ENCODE measurements around the gene ABCC11. TPM values are rescaled to one million over a fixed set of nuclear protein-coding genes. Genes with fewer than 3 reads are reported as not detected.

ABCC11 gene
- total RNA-seq, 1 donor from 2014 or later: not detected

DNA sequence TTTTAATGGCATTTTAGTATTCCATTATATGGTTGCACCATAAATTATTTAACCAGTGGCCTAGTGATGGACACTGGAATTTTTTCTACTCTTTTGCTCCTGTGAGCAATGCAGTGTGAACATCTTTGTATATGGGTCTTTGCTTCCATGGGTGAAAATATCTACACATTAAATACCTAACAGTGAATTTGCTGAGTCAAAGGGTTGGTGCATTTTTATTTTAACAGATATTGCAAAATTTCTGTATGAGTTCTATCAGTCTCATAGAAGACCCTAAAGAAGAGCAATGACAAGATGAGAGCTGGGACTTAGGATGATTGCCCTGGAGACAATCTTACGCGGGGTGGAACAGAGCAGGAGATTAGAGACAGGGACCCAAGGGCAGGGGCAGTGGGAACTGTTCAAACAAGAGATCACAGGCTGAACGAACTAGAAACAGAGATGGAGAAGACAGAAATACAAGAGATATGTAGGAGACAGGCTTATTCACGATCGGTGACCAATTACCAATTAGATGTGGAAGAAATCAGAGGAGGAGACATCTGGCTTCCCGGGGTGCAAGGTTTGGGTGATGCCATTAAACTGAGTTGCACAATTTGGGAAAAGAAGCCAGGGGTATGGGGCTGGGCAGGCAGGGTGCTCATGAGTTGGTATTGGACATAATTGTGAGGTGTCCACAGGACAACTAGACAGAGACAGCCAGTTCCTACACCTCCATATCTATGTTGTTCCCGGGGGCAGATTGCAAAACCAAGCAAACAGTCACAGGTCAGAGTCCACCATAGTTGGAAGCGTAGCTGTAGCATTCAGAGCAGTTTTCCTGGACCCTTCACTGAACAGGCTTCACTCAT is 43.1 kb downstream of the ABCC11 start:
- TF ChIP-seq, protein P1, sequence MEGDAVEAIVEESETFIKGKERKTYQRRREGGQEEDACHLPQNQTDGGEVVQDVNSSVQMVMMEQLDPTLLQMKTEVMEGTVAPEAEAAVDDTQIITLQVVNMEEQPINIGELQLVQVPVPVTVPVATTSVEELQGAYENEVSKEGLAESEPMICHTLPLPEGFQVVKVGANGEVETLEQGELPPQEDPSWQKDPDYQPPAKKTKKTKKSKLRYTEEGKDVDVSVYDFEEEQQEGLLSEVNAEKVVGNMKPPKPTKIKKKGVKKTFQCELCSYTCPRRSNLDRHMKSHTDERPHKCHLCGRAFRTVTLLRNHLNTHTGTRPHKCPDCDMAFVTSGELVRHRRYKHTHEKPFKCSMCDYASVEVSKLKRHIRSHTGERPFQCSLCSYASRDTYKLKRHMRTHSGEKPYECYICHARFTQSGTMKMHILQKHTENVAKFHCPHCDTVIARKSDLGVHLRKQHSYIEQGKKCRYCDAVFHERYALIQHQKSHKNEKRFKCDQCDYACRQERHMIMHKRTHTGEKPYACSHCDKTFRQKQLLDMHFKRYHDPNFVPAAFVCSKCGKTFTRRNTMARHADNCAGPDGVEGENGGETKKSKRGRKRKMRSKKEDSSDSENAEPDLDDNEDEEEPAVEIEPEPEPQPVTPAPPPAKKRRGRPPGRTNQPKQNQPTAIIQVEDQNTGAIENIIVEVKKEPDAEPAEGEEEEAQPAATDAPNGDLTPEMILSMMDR (IDR thresholded peaks at IDR 0.05): no peak
- TF ChIP-seq EZH2phosphoT487 (IDR thresholded peaks at IDR 0.05) (no peak), EZH2 (IDR thresholded peaks at IDR 0.05) (no peak)
- Histone ChIP-seq H3K9ac (no peak overlapping the region), H4K20me1 (ENCODE audit: low read depth) (no peaks in the 10 kb centered on the region), H3F3A (ENCODE audit: low read depth) (no peaks in the 10 kb centered on the region), H3K27ac (no peak overlapping the region), H3K79me2 (ENCODE audit: low read depth) (no peaks in the 10 kb centered on the region), H3K4me3 (no peak overlapping the region), H3K4me1 (no peaks in the 10 kb centered on the region), H3K36me3 (no peaks in the 10 kb centered on the region), H3K9me3 (ENCODE audit: low read depth) (no peaks in the 10 kb centered on the region), H3K27me3 (no peaks in the 10 kb centered on the region), H2AFZ (replicated peaks) (no peak overlapping the region), H3K4me2 (no peak overlapping the region)
- H3K36me3 Mint-ChIP-seq: no peaks in the 10 kb centered on the region
- no peak overlapping the region for H3K4me3 Mint-ChIP-seq
- DNase-seq (ENCODE audit: low spot score): no peak
- no peaks in the 10 kb centered on the region for H3K27me3 Mint-ChIP-seq (ENCODE audit: insufficient read depth, low read depth)
- H3K27ac Mint-ChIP-seq: no peak overlapping the region
- H3K9me3 Mint-ChIP-seq: no peaks in the 10 kb centered on the region
- no peaks in the 10 kb centered on the region for H3K4me1 Mint-ChIP-seq

DNA sequence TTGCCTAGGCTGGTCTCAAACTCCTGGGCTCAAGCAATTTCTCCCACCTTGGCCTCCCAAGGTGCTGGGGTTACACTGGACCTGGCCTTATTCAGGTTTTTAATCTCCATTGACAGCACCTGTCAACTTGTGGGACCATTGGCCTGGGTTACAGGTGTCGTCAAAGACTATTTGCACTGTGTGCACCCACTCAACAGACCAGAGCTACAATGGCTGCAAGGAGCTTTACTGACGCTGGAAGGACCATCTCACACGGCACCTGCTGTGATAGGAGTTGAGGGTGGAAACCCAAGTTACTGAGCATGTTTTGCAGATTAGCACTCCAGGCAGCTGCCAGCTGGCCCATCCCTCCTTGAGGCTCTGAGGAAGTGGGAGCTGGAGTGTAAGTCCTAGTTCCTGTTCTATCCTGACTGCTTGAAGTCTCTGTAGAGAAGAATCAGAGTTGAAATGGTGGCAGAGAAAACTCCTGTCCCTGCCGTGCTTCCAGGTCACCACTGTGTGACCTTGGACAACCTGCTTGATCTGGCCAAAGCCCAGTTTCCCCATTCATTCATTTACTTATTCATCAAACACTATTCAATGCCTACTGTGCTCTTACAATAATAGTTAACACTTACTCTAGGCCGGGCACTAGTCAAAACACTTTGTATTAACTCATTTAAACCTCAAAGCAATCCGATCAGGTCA is 45.7 kb downstream of the ABCC11 start:
- H3K9me3 Mint-ChIP-seq: no peaks in the 10 kb centered on the region
- H3K27me3 Mint-ChIP-seq (ENCODE audit: insufficient read depth, low read depth): peaks cover 2% of the 10 kb centered on the region
- H3K27ac Mint-ChIP-seq: no peak overlapping the region
- TF ChIP-seq EZH2phosphoT487 (IDR thresholded peaks at IDR 0.05): no peak
- TF ChIP-seq, protein P1 (IDR thresholded peaks at IDR 0.05): no peak
- no peak for TF ChIP-seq EZH2 (IDR thresholded peaks at IDR 0.05)
- no peak overlapping the region for H3K4me3 Mint-ChIP-seq
- H3K4me1 Mint-ChIP-seq: no peaks in the 10 kb centered on the region
- no peaks in the 10 kb centered on the region for H3F3A ChIP-seq (ENCODE audit: low read depth)
- no peaks in the 10 kb centered on the region for H4K20me1 ChIP-seq (ENCODE audit: low read depth)
- no peaks in the 10 kb centered on the region for H3K4me1 ChIP-seq
- H3K27me3 ChIP-seq: no peaks in the 10 kb centered on the region
- H3K4me3 ChIP-seq: no peak overlapping the region
- no peaks in the 10 kb centered on the region for H3K36me3 Mint-ChIP-seq
- DNase-seq (ENCODE audit: low spot score): no peak
- no peaks in the 10 kb centered on the region for H3K36me3 ChIP-seq
- no peak overlapping the region for H3K4me2 ChIP-seq
- H3K27ac ChIP-seq: no peak overlapping the region
- no peaks in the 10 kb centered on the region for H3K79me2 ChIP-seq (ENCODE audit: low read depth)
- no peaks in the 10 kb centered on the region for H3K9me3 ChIP-seq (ENCODE audit: low read depth)
- no peak overlapping the region for H2AFZ ChIP-seq (replicated peaks)
- no peak overlapping the region for H3K9ac ChIP-seq

DNA sequence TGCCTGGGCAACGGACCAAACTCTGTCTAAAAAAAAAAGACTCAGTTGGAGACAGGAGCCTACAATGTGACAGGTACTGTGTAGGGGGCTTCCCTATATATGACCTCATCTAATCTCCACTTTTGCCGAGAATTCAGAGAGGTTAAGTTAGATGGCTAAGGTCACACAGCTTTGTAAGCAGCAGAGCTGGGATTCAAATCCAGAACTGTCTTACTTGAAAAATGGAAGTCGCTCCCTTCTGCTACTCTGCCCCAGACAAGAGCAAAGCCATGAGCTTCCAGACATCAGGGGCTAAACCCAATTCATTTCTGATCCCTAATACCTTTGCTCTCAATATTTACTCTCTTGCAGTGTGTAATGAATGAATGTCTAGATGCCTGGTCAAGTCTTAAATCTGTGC is 50.0 kb downstream of the ABCC11 start:
- Histone ChIP-seq H3K27ac (no peak overlapping the region), H3K79me2 (ENCODE audit: low read depth) (no peaks in the 10 kb centered on the region), H3F3A (ENCODE audit: low read depth) (no peaks in the 10 kb centered on the region), H3K27me3 (no peaks in the 10 kb centered on the region), H2AFZ (replicated peaks) (no peak overlapping the region), H3K36me3 (no peaks in the 10 kb centered on the region), H3K9me3 (ENCODE audit: low read depth) (no peaks in the 10 kb centered on the region), H4K20me1 (ENCODE audit: low read depth) (no peaks in the 10 kb centered on the region), H3K4me3 (no peak overlapping the region), H3K9ac (no peak overlapping the region), H3K4me1 (no peaks in the 10 kb centered on the region), H3K4me2 (no peak overlapping the region)
- H3K36me3 Mint-ChIP-seq: no peaks in the 10 kb centered on the region
- no peaks in the 10 kb centered on the region for H3K9me3 Mint-ChIP-seq
- DNase-seq (ENCODE audit: low spot score): no peak
- TF ChIP-seq EZH2 (IDR thresholded peaks at IDR 0.05) (no peak), EZH2phosphoT487 (IDR thresholded peaks at IDR 0.05) (no peak)
- TF ChIP-seq, protein P1 (IDR thresholded peaks at IDR 0.05): no peak
- H3K27me3 Mint-ChIP-seq (ENCODE audit: insufficient read depth, low read depth): peaks cover 2% of the 10 kb centered on the region
- no peak overlapping the region for H3K4me3 Mint-ChIP-seq
- H3K4me1 Mint-ChIP-seq: no peaks in the 10 kb centered on the region
- H3K27ac Mint-ChIP-seq: no peak overlapping the region

Data from neural progenitor cell (in vitro differentiated cells).